Astrocyte (in vitro differentiated cells and primary cell): ENCODE results near the gene HOXD9. TPM values are rescaled to one million over a fixed set of nuclear protein-coding genes. Genes with fewer than 3 reads are reported as not detected.
A peak's percentile ranks its signal among the peaks of the same experiment; 100 is the strongest.

Experiments
- DNase-seq: peaks from one replicate; pipeline ENCODE4 v3.0.0-alpha.2; 2010; ENCODE audit warnings: low read depth
- FAIRE-seq: peaks from 2 replicates; lab custom pipeline; 2011; peaks lifted over from hg19 to GRCh38; lab: Jason Lieb, UNC
- H2AFZ ChIP-seq: 2 replicates; pipeline ENCODE4 v1.6.0; 2012; ENCODE audit warnings: low read depth, low read length, inconsistent platforms
- H3K27ac ChIP-seq: 2 replicates; pipeline ENCODE4 v1.5.1; 2011; ENCODE audit warnings: low read depth, low read length, inconsistent platforms
- H3K27me3 ChIP-seq: 2 replicates; pipeline ENCODE4 v1.6.0; 2011; ENCODE audit warnings: low read length, inconsistent platforms; ENCODE audit not compliant: insufficient read depth
- H3K36me3 ChIP-seq: 2 replicates; pipeline ENCODE4 v1.5.1; 2011; ENCODE audit warnings: low read length, inconsistent platforms; ENCODE audit not compliant: insufficient read depth
- H3K4me1 ChIP-seq: 2 replicates; pipeline ENCODE4 v1.5.1; 2011; ENCODE audit warnings: low read length, inconsistent platforms; ENCODE audit not compliant: insufficient read depth
- H3K4me2 ChIP-seq: 2 replicates; pipeline ENCODE4 v1.6.0; 2012; ENCODE audit warnings: low read length, inconsistent platforms
- H3K4me3 ChIP-seq: 2 replicates; pipeline ENCODE4 v1.5.1; 2011; ENCODE audit warnings: low read depth, mild to moderate bottlenecking, low read length, inconsistent platforms; ENCODE audit not compliant: insufficient read depth
- H3K79me2 ChIP-seq: 2 replicates; pipeline ENCODE4 v1.6.0; 2012; ENCODE audit warnings: mild to moderate bottlenecking, low read length, inconsistent platforms; ENCODE audit not compliant: insufficient read depth
- H3K9ac ChIP-seq: 2 replicates; pipeline ENCODE4 v1.6.0; 2012; ENCODE audit warnings: mild to moderate bottlenecking, low read length, inconsistent platforms
- H3K9me3 ChIP-seq: 2 replicates; pipeline ENCODE4 v1.5.1; 2012; ENCODE audit warnings: low read depth, mild to moderate bottlenecking, low read length, inconsistent platforms; ENCODE audit not compliant: insufficient read depth
- H4K20me1 ChIP-seq: 2 replicates; pipeline ENCODE4 v1.6.0; 2012; ENCODE audit warnings: low read length, inconsistent platforms; ENCODE audit not compliant: insufficient read depth
- H3K27ac Mint-ChIP-seq: one replicate; pipeline ENCODE4 v1.8.0; 2021; ENCODE audit warnings: mild to moderate bottlenecking, mixed read lengths; ENCODE audit not compliant: unreplicated experiment
- H3K27me3 Mint-ChIP-seq: one replicate; pipeline ENCODE4 v1.8.0; 2021; ENCODE audit warnings: low read depth, mixed read lengths; ENCODE audit not compliant: unreplicated experiment
- H3K36me3 Mint-ChIP-seq: one replicate; pipeline ENCODE4 v1.8.0; 2021; ENCODE audit warnings: low read depth, mixed read lengths; ENCODE audit not compliant: unreplicated experiment
- H3K4me1 Mint-ChIP-seq: one replicate; pipeline ENCODE4 v1.8.0; 2021; ENCODE audit warnings: low read depth, mixed read lengths; ENCODE audit not compliant: unreplicated experiment
- H3K4me3 Mint-ChIP-seq: one replicate; pipeline ENCODE4 v1.8.0; 2021; ENCODE audit warnings: mild to moderate bottlenecking, moderate library complexity, mixed read lengths; ENCODE audit not compliant: unreplicated experiment
- H3K9me3 Mint-ChIP-seq: one replicate; pipeline ENCODE4 v1.8.0; 2021; ENCODE audit warnings: mild to moderate bottlenecking, mixed read lengths; ENCODE audit not compliant: unreplicated experiment
- EZH2 ChIP-seq: IDR thresholded peaks from 2 replicates; pipeline ENCODE4 v1.6.1; 2012; ENCODE audit warnings: mild to moderate bottlenecking, low read length, inconsistent platforms; ENCODE audit not compliant: insufficient read depth
- total RNA-seq: library from RNA; stranded (reverse); gene quantifications from 2 replicates; pipeline ENCODE4 v1.2.1, GENCODE V29; 2021
- TF ChIP-seq, protein P1 (sequence below): IDR thresholded peaks from 2 replicates; pipeline ENCODE4 v1.5.1; 2011; ENCODE audit warnings: low read depth, mild to moderate bottlenecking, inconsistent platforms, low read length, moderate library complexity; ENCODE audit not compliant: insufficient read depth

HOXD9 gene
- total RNA-seq, 1 donor from 2014 or later: not detected

DNA sequence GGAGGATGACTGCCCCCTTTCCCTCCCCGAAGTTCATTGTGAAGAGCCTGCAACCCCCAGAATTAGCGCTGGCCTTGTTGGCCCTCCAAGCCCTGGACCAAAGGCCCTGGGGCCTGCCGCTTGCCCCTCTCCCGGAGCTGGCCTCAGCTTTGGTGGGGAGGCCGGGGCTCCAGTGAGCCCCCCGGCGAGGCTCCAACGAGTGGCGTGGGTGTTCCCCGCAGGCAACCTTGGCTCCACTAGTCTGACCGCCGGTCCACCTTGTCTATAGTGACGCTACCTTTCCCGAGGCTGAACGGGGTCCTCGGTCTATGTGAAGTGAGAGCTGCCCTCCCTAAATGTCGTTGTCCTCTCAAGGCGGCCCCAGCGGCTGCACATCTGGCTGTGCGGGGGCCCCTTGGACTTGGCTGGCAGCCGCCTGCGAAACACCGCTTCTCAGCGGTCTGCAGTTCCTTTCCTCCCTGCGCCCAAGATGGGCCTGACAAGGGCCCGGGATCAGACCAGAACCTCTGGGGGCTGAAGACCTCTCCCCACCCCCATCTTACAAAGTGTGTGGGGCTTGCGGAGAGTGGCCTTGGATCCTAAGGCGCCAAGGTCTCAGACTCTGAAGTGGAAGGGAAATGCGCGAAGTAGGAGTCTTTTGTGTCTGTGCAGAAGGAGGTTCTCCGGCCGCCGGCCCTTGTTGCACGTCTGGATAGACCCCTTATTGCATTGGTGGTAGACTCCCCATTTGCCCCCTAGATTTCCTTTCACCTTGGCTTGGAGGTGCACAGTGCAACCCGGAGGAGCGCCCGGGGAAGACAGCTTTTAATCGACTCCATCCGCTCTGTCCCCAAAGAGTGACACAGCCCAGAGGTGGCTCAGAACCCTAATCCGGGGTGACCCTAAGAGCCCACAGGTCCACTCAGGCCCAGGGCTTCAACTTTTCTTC is 9.9 kb upstream of the HOXD9 start:
- no peak overlapping the region for H3K27ac ChIP-seq
- peaks cover 84% of the 10 kb centered on the region for H3K27me3 Mint-ChIP-seq
- H3K4me1 ChIP-seq: no peaks in the 10 kb centered on the region
- peaks cover 95% of the 10 kb centered on the region for H3K27me3 ChIP-seq
- no peaks in the 10 kb centered on the region for H3K4me1 Mint-ChIP-seq
- FAIRE-seq (no peak), DNase-seq (no peak)
- no peaks in the 10 kb centered on the region for H4K20me1 ChIP-seq
- peaks cover 20% of the 10 kb centered on the region for H3K9me3 Mint-ChIP-seq
- H3K36me3 Mint-ChIP-seq: peaks cover 2% of the 10 kb centered on the region
- no peak overlapping the region for H2AFZ ChIP-seq
- H3K4me3 ChIP-seq: no peak overlapping the region
- H3K36me3 ChIP-seq: no peaks in the 10 kb centered on the region
- TF ChIP-seq EZH2: peak; percentile 90
- TF ChIP-seq, protein P1, sequence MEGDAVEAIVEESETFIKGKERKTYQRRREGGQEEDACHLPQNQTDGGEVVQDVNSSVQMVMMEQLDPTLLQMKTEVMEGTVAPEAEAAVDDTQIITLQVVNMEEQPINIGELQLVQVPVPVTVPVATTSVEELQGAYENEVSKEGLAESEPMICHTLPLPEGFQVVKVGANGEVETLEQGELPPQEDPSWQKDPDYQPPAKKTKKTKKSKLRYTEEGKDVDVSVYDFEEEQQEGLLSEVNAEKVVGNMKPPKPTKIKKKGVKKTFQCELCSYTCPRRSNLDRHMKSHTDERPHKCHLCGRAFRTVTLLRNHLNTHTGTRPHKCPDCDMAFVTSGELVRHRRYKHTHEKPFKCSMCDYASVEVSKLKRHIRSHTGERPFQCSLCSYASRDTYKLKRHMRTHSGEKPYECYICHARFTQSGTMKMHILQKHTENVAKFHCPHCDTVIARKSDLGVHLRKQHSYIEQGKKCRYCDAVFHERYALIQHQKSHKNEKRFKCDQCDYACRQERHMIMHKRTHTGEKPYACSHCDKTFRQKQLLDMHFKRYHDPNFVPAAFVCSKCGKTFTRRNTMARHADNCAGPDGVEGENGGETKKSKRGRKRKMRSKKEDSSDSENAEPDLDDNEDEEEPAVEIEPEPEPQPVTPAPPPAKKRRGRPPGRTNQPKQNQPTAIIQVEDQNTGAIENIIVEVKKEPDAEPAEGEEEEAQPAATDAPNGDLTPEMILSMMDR: no peak
- peaks cover 6% of the 10 kb centered on the region for H3K9me3 ChIP-seq
- H3K4me3 Mint-ChIP-seq: no peak overlapping the region
- no peaks in the 10 kb centered on the region for H3K79me2 ChIP-seq
- H3K9ac ChIP-seq: no peak overlapping the region
- H3K4me2 ChIP-seq: no peak overlapping the region
- no peak overlapping the region for H3K27ac Mint-ChIP-seq

DNA sequence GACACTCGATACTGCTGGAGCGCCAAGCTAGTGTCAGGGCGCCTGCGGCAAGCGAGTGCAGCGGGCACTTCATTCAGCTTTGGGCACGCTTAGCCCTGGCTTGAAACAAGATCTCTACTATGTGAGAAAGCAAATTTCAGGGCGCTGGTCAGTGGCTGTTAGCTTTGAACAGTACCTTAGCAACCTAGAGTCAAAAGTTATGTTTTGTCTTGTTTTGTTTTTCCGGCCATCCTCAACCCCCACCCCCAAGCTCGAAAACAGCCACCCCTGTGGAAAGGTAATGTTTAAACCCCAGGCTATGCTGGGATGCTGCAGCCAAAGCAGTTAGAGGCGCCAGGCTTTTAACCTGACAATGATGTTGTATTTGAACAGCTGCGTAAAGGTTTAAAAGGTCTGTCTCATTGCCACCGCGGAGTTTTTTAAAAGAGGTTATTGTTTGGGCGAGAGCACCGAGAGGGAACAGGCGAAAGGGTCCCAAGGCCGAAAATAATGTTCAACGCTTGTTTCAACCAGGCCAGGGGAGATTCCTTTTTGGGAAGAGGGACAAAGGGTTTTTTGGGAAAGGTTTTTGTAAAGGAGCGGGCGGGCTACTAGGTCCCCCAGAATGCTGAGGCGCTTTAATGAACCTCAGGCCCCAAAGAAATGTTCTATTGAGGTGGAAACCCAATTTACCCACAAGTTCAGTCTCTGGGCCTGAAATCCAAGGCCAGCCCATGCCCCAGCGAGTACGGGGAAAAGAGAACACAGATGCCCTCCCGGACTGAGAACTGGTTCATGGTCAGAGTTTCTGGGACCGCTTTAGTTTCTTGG is 8.2 kb upstream of the HOXD9 start:
- no peak overlapping the region for H3K9ac ChIP-seq

More for the DNA sequence above, 8.2 kb upstream of the HOXD9 start:
- H3K36me3 Mint-ChIP-seq: peaks cover 2% of the 10 kb centered on the region
- H2AFZ ChIP-seq: no peak overlapping the region
- peaks cover 91% of the 10 kb centered on the region for H3K27me3 Mint-ChIP-seq
- H3K4me3 ChIP-seq: no peak overlapping the region
- no peaks in the 10 kb centered on the region for H3K36me3 ChIP-seq
- TF ChIP-seq, protein P1: no peak
- TF ChIP-seq EZH2: peak; percentile 85
- H3K27me3 ChIP-seq: peaks cover 99% of the 10 kb centered on the region
- peaks cover 6% of the 10 kb centered on the region for H3K9me3 ChIP-seq
- no peaks in the 10 kb centered on the region for H3K4me1 Mint-ChIP-seq
- no peak overlapping the region for H3K27ac ChIP-seq
- no peaks in the 10 kb centered on the region for H3K79me2 ChIP-seq
- DNase-seq: no peak
- no peak overlapping the region for H3K4me3 Mint-ChIP-seq
- no peaks in the 10 kb centered on the region for H3K4me1 ChIP-seq
- no peak for FAIRE-seq
- H3K9me3 Mint-ChIP-seq: peaks cover 29% of the 10 kb centered on the region
- no peak overlapping the region for H3K4me2 ChIP-seq
- no peak overlapping the region for H3K27ac Mint-ChIP-seq
- H4K20me1 ChIP-seq: no peaks in the 10 kb centered on the region
